Activated CD4-positive, CD25-positive, alpha-beta regulatory T cell treated with anti-CD3 and anti-CD28 coated beads, Interleukin-2, amount 50 U/mL, for 16 hours (primary cell): ENCODE measurements around the gene ALKBH4.
"Not testable (repeated sequence)": the region's sequence is repeated elsewhere in the genome, so short reads cannot be mapped to it uniquely, and the experiment has no call there.

Experiments
- DNase-seq: peaks from one replicate; pipeline ENCODE4 v3.0.0-alpha.2; 2020; ENCODE audit warnings: low read depth, low spot score

Gene ALKBH4

DNA sequence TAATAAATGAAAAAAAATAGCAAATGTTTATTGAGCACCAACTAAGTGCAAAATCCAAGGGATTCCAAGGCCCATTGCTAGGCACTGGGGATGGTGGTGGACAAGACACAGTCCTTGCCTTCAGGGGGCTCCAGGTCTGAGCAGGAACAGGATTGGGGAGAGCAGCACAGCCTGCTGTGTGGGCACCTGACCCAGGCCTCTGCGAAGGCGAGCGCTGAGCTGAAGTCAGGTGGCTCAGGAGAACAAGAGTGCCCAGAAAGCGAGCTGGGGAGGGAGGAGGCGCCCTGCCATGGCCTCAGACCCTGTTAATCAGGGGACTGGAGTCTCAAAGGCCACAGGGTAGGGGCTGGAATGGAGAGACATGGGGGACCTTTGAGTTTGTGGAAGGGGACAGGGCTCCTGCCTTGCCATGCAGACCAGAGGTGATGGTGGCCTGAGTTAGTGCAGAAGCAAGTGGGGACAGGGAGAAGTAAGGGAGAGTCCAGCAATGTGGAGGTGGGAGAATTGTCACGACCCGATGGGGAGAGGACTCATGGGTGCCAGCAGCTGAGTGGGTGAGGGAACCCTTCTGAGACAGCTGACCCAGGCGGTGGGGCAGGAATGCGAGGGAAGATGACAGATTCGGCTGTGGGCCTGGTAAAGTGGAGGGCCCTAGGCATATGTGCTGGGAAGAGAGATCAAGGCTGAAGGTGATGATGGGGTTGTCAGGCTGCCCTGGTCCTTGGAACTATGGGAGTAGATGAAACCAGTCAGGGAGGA, 35.3 kb downstream of the ALKBH4 start:
- DNase-seq, result no peak

DNA sequence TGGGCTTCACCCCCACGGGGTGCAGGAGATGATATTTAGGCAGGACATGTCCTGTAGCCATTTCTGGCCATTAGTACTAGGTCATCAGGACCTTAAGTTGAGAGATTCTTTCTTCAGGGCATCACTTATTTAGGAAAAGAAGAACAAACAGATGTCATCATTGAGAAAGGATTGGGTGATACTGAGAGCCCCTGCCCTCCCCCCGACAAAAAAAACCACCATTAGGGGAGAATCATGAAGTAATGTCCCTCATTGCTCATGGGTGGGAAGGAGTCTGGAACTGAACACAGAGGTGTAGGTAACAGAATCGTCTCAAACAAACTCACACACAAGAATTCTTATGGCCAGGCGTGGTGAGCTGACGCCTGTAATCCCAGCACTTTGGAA, 37.7 kb downstream of the ALKBH4 start:
- no peak for DNase-seq

DNA sequence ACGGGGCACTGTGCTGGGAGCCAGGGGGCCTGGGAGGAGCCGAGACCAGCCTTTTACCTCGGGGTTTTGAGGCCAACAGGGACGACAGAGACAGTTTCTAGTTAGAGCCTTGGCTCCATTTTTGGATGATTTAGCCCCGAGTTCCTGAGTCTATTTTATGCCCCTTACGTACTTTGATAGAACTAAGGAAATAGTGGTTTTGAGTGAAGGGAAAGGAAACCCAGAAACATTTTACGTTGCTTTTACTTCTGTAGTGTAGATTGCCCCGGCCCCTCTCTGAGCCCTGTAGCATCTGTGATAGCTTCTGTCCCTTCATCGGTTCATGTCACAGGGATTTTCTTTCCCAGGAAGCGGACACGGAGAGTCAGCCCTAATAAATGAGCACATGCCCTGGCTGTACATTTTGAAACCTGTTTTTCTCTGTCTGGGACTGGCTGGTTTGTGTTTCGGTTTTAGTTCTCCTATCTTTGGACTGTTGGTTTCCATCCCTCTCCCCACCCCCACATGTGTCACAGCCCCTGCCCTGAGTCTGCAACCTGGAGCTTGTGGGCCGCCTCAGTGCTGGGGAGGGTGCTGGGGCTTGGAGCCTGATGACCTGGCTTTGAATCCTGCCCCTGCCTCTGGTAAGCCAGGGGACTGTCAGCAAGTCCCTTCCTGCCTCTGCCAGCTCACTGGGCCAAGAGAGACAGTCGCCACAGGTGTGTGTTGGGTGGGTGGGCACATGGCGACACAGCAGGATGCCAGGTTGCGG, 38.2 kb downstream of the ALKBH4 start:
- peak; percentile 44 for DNase-seq

DNA sequence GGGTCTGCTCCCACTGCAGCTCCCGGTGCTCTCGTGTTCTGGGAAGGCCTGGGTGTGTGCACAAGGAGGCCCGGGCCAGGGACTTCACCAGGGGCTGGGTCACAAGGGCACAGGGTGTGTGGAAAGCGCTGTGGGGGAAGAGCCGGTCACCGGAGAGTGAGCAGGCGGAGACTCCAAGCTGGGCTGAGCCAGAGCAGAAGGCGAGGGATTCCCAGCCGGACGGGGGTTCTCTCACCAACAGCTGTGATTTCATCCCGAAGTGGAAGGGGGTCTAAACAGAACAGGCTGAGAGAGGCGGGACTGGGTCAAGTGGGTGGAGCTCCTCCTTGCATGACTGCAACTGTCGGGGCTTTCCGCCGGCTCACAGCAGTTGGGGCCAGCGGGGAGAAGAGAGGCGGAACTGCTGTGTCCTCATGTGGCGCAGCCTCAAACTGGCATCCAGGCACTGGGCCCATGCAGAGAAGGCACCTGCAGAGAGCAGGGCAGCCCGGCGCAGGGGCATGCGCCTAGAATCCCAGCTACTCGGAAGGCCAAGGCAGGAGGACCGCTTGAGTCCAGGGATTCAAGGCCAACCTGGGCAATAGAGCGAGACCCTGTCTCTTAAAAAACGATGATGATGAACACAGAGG, 38.9 kb downstream of the ALKBH4 start:
- DNase-seq, result peak; percentile 66

DNA sequence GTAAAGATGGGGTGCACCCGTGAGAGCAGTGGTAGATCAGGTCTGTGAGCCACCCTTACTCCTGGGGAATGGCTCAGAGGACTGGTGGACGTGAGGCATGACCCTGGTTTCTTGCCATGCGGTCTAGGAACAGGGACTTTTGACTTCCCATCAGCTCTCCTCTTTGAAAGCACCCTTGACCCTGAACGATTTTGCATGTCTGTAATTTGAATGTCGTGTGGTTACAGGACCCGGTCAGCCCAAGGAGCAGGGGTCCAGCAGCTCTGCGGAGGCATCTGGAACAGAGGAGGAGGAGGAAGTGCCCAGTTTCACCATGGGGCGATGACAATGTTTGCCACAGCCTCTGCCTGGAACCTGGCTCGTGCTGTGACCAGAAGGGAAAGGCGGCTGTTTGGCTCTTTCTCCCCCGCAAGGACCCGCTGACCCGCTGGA, 39.9 kb downstream of the ALKBH4 start:
- no peak for DNase-seq

DNA sequence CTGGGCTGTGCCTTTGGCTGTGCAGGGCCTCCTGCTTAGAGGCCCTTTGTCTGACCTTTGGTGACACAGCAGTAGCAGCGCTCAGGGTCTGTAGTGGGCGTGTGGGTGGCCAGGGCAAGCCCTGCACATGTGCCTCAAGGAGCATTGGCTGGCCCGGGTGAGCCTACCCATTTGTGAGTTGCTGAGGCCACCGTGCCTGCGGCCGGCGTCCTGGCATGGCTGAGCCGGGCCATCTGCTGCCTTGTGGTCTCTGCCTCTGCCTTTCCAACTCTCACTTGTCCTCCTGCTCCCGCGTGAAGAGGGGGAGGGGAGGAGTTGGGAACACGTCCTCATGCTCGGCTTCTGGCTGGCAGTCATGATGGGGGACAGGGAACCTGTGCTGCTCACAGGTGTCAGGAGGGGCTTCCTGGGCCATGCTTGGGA, 40.5 kb downstream of the ALKBH4 start:
- DNase-seq, result no peak

DNA sequence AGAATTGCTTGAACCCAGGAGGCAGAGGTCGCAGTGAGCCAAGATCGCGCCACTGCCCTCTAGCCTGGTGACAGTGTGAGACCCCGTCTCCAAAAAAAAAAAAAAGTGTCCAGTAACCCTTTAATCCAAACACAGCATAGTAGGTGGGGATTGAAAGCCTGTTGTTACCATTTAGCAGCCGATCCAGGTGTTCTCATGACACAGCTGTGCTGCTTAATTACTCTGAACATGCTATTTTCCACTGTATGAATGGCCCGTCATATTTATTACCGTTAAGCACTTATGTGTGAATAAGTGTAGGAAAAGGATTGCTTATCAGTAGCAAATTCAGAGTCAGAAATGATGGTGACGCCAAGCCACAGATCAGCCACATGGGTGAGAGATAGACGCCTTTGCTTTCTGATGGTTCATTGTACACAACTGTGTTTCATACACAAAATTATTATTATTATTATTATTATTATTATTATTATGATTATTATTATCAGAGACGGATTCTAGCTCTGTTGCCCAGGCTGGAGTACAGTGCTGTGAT, 42.9 kb downstream of the ALKBH4 start:
- DNase-seq, result no peak

DNA sequence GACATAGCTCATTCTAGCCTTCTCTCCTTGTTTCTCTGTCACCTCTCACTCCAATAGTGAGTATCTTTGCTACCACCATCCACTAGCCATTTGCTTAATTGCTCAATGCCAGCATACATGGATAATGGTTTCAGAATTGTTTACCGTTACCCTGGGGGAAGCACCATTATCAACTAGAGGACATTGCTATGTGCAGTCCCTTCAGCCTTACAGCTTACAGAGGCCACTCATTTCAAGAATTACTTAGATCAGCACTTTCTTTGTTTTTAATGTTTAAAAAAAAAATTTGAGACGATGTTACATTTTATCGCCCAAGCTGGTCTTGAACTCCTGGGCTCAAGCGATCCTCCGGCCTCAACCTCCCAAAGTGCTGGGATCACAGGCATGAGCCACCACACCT, 46.1 kb downstream of the ALKBH4 start:
- DNase-seq, result no peak

DNA sequence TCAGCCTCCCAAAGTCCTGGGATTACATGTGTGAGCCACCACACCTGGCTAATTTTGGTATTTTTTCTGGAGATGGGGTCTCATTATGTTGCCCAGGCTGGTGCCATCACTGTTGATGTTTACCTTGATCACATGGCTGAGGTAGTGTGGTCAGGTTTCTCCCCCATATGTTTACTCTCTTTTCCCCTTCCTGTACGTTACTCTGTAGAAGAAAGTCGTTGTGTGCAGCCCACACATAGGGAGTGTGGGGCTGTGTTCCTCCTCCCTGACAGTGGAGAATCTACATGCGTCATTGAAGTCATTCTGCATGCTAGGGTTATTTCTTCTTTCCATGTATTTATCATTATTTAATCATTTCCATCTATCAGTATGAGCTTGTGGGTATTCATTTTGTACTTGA, 47.6 kb downstream of the ALKBH4 start:
- no peak for DNase-seq

DNA sequence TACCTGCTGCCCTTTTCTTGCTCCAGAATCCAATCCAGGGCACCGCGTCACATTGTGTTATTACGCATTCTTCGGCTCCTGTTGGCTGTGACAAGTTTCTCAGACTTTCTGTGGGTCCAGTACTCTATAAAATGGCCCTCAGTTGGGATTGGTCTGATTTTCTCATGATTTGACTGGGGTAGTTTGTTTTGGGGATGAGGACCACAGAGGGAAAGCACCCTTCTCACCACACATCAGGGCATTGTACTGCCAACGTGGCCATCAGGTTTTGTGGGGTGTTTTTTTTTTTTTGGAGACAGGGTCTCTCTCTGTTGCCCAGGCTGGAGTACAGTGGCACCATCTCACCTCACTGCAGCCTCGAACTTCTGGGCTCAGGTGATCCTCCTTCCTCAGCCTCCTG, 48.3 kb downstream of the ALKBH4 start:
- no peak for DNase-seq

DNA sequence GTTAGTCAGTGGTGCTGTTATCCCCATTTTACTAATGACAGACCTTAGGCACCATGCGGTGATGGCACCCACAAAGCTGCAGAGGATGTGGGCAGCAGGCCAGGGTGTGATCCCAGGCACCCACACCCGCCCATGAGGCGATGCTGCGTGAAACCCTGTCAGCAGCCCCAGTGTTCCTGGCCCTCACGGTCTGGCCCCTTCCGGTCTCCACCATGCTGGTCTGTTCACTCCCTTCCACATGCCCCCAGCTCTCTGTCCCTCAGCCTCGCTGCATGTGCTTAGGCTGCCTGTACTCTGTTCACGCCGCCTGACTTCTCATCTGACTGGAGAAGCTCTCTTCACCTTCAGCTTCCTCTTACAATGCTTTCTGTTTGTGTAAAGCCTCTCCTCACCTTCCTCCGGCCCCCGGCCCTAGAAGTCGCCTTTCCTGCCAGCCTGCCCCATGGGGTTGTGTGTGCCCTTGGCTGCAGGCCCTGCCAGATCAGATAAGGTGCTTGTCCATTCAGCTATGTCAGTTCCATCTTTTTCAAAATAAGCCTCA, 48.9 kb downstream of the ALKBH4 start:
- no peak for DNase-seq

DNA sequence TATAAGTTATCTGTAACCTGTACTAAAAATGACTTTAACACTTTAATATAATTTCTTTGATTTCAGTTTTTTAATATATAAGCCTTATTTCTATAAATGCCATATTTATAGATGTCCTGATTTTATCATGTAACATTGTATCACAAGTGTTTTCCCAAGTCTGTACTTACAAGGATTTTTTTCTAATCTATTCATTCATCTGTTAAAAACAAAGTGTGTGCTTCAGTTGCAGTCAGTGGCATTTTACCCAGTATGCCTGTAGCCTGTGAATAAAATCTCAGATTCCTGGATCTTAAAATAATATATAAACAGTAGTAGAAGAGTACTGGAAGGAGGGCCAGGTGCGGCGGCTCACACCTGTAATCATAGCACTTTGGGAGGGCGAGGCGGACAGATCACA, 51.1 kb downstream of the ALKBH4 start:
- DNase-seq, result no peak

DNA sequence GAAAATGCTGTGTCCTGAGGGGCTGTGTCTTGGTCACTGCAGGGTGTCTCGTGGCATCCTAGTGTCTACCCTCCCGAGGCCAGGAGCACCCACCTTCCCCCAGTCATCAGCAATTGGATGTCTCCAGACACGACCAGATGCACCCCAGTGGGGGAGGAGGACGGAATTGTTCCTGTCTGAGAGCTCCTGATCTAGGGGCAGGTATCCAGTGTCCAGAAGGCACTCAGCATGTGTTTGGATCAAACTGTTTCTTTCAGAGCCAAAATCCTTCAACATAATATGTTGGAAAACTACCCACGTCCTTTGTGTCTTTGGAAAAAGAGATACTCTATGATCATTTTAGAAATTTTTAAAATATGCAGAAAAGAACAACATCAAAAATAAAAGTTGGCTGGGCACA, 51.6 kb downstream of the ALKBH4 start:
- no peak for DNase-seq

DNA sequence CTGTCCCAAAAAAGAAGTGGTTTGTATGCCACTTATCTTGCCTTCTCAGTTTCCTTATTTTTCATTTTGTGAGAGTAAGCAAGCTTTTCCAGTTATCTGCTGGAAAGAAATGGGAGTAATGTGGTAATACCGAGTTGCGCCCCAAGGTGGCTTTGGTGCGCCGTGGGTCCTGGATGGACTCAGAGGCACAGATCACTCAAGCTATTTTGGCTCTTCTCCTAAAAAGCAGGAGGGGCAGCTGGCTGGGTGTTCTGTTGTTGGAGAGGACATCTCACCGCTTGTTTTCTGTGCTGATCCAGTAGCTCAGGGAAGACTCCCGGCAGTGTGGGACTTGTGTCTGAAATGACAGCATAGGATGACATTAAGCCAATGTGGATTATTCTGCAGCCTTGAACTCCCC, 52.1 kb downstream of the ALKBH4 start:
- DNase-seq, result no peak

DNA sequence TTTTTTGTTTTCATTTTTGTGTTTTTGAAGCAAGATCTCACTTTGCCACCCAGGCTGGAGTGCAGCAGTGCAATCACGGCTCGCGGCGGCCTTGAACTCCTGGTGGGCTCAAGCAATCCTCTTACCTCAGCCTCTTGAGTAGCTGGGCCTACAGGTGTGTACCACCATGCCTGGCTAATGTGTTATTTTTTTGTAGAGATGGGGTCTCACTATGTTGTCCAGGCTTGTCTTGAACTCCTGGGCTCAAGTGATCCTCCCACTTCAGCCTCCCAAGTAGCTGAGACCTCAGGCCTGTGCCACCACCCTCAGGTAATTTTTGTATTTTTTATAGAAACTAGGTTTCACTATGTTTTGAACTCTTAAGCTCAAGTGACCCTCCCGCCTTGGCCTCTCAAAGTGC, 53.7 kb downstream of the ALKBH4 start:
- DNase-seq, result no peak

DNA sequence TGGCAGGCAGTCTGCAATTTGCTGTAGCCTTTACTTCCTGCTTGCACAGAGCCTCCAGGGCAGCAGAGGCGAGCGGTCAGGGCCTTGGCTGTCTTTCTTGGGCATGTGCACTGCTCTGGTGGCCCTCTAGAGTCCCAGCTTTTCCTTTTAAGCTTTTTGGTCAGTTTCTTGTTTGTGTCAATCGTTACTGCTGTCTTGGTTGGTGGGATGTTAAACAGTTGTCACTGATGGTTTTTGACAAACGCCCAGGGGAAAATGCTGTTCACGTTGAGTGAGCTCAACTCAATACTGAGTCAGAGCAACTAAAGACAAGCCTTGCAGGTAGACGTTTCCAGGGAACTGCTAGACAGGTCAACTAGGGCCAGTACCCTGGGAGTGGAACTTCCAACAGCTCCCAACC, 54.5 kb downstream of the ALKBH4 start:
- DNase-seq, result no peak

DNA sequence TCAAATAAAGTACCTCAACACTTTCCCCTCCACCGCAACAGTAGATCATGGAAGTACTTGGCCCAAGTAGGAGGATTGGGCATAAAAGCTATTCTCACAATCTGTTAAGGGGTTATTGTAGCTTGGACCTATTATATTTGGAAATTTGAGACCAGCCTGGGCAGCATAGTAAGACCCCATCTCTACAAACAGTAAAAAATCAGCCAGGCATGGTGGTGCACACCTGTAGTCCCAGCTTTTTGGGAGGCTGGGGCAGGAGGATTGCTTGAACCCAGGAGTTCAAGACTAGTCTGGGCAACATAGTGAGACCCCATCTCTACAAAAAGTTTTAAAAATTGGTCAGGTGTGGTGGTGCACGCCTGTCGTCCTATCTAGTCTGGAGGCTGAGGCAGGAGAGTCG, 55.3 kb downstream of the ALKBH4 start:
- no peak for DNase-seq

DNA sequence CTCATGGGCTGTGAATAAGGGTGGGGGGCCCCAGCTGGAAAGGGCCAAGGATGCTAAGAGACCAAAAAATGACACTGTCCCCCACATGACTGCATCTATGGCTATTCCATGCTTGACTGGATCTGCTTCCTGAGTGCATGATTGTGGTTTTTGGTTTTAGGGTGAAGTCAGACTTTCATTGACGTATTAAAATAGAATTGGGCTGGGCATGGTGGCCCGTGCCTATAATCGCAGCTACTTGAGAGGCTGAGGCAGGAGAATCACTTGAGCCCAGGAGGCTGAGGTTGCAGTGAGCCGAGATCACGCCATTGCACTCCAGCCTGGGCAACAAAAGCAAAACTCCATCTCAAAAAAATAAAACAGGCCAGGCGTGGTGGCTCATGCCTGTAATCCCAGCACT, 56.1 kb downstream of the ALKBH4 start:
- not testable (repeated sequence) for DNase-seq

DNA sequence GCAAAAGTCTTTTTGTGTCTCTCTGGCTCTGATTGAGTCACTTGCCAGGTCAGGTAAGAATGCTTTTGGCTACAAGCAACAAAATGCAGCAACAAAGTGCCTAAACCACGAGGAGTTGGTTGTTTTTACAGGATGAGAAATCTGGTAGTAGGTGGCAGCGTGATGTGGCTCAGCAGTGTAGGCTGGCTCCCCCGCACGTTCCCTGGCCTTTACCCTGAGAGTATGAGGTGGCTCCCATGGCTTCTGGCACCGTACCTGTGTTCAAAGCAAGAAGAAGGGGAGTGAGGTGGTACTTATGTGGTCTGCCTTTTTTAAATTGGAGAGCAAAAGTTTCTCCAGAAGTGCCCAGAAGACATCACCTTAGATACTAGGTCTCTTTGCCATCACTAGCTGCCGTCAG, 56.8 kb downstream of the ALKBH4 start:
- no peak for DNase-seq
